Astrocyte (in vitro differentiated cells and primary cell): ENCODE data around the gene FAM168A.

Experiments used
- CTCF ChIP-seq: IDR thresholded peaks from 2 replicates; pipeline ENCODE4 v1.5.1; 2011; ENCODE audit warnings: low read depth, mild to moderate bottlenecking, inconsistent platforms, low read length, moderate library complexity; ENCODE audit not compliant: insufficient read depth
- EZH2 ChIP-seq: IDR thresholded peaks from 2 replicates; pipeline ENCODE4 v1.6.1; 2012; ENCODE audit warnings: mild to moderate bottlenecking, low read length, inconsistent platforms; ENCODE audit not compliant: insufficient read depth

DNA sequence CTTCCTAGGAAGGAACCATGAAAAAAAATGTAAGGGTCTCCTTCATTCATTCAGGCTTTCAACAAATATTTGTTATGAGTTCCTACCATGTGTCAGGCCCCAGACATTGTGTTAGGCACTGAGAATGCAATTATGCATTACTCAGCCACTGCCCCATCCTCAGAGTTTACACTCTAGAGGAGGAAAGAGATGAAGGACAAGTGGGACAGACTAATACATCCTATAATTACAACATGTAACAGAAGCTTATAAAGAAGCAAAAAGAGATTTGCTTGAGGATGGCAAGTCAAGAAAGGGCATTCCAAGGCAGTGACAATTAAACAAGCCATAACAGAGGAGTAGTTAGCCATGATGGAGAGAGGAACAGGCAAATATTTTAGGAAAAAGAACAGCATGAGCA, 78.6 kb downstream of the FAM168A start:
- no peak for TF ChIP-seq CTCF
- TF ChIP-seq EZH2: no peak
